Caco-2 (cell line): Measurements from ENCODE around the gene EIF2S1. TPM values are rescaled to one million over a fixed set of nuclear protein-coding genes. Genes with fewer than 3 reads are reported as not detected.
A peak's percentile ranks its signal among the peaks of the same experiment; 100 is the strongest.

Experiments
- BruUV-seq: library from RNA; stranded (reverse); fragments of 400-500 nt; replicated peaks from 2 replicates; lab custom pipeline; 2021; lab: Mats Ljungman, UMichigan
- CTCF ChIA-PET: fragments of 300-600 bp; sonication (Branson Sonifier 250); formaldehyde crosslinking; loops from one replicate; lab custom pipeline; 2022; ENCODE audit warnings: antibody characterized with exemption; lab: Charles Lee
- POLR2A ChIA-PET: fragments of 300-600 bp; sonication (Branson Sonifier 250); formaldehyde crosslinking; loops from one replicate; lab custom pipeline; 2022; ENCODE audit warnings: antibody characterized with exemption; lab: Charles Lee
- DNase-seq, 2 experiments: peaks; one replicate each; pipeline versions ENCODE4 v3.0.0 to v3.0.0-alpha.2; 2020 to 2022
- H3K27me3 ChIP-seq: replicated peaks from 2 replicates; pipeline ENCODE4 v1.6.0; 2011; ENCODE audit warnings: low read length; ENCODE audit not compliant: control insufficient read depth, insufficient read depth
- H3K36me3 ChIP-seq: 2 replicates; pipeline ENCODE4 v1.5.1; 2011; ENCODE audit warnings: low read length; ENCODE audit not compliant: control insufficient read depth, insufficient read depth
- H3K4me1 ChIP-seq: fragments of 250-450 bp; sonication (Bioruptor Pico); 2 replicates; pipeline ENCODE4 v1.5.1; 2020; ENCODE audit warnings: mild to moderate bottlenecking
- H3K4me3 ChIP-seq: 2 replicates; pipeline ENCODE4 v1.5.1; 2011; ENCODE audit warnings: low read depth, mild to moderate bottlenecking, control low read depth, low read length
- H3K9me3 ChIP-seq: fragments of 250-450 bp; sonication (Bioruptor Pico); 2 replicates; pipeline ENCODE4 v1.5.1; 2020; ENCODE audit warnings: mild to moderate bottlenecking, moderate library complexity
- H3K27ac Mint-ChIP-seq: one replicate; pipeline ENCODE4 v1.8.0; 2022; ENCODE audit warnings: mixed read lengths; ENCODE audit not compliant: unreplicated experiment
- H3K27me3 Mint-ChIP-seq: one replicate; pipeline ENCODE4 v1.8.0; 2022; ENCODE audit warnings: mixed read lengths; ENCODE audit not compliant: insufficient read depth, unreplicated experiment
- H3K36me3 Mint-ChIP-seq: one replicate; pipeline ENCODE4 v1.8.0; 2022; ENCODE audit warnings: mild to moderate bottlenecking, mixed read lengths; ENCODE audit not compliant: insufficient read depth, unreplicated experiment
- H3K4me1 Mint-ChIP-seq: one replicate; pipeline ENCODE4 v1.8.0; 2022; ENCODE audit warnings: low read depth, mixed read lengths; ENCODE audit not compliant: unreplicated experiment
- H3K4me3 Mint-ChIP-seq: one replicate; pipeline ENCODE4 v1.8.0; 2022; ENCODE audit warnings: mild to moderate bottlenecking, moderate library complexity, mixed read lengths; ENCODE audit not compliant: unreplicated experiment
- H3K9me3 Mint-ChIP-seq: one replicate; pipeline ENCODE4 v1.8.0; 2022; ENCODE audit warnings: mixed read lengths; ENCODE audit not compliant: unreplicated experiment
- CTCF ChIP-seq, 2 experiments: fragments of 200-600 bp in 1 of 2; IDR thresholded peaks; 1 replicate in 1 of 2; 2 replicates in 1 of 2; pipeline versions ENCODE4 v1.5.1 to v1.8.0; 2011 to 2022; ENCODE audit warnings: antibody characterized with exemption in 1 of 2, control low read depth in 1 of 2, inconsistent platforms in 1 of 2, low read depth in 1 of 2, low read length in 1 of 2, mild to moderate bottlenecking in 1 of 2, moderate library complexity in 1 of 2; ENCODE audit not compliant: insufficient read depth in 1 of 2, severe bottlenecking in 1 of 2, unreplicated experiment in 1 of 2
- intact Hi-C: fragments of 100-400 bp; cut with micrococcal nuclease; formaldehyde crosslinking; loops from one replicate; pipeline ENCODE4 v1.10.0; 2022; ENCODE audit not compliant: unreplicated experiment
- total RNA-seq: library from RNA; stranded (reverse); gene quantifications from 2 replicates; pipeline ENCODE4 v1.2.3, GENCODE V29; 2022

Gene EIF2S1
- total RNA-seq, 1 experiment from 2014 or later = 144 TPM

GRCh38 chr14:67432050-67432564 lies 72.0 kb downstream of the EIF2S1 start:
- Mint-ChIP-seq H3K9me3 (no peaks in the 10 kb centered on the region), H3K4me1 (peaks cover 10% of the 10 kb centered on the region), H3K36me3 (no peaks in the 10 kb centered on the region), H3K27me3 (no peaks in the 10 kb centered on the region), H3K4me3 (no peak overlapping the region), H3K27ac (no peak overlapping the region)
- no peak for TF ChIP-seq CTCF (IDR thresholded peaks at IDR 0.05; ENCODE audit: insufficient read depth in 1 of 2, low read depth in 1 of 2, low read length in 1 of 2, severe bottlenecking in 1 of 2, unreplicated experiment in 1 of 2)
- intact Hi-C loops = no loop called here
- no peaks in the 10 kb centered on the region for H3K27me3 ChIP-seq
- ChIA-PET POLR2A (no interaction called here), CTCF (no interaction called here)
- no peak overlapping the region for H3K4me3 ChIP-seq
- peaks cover 32% of the 10 kb centered on the region for H3K4me1 ChIP-seq
- BruUV-seq = no TSS peak
- peak in 1 of 2 experiments; percentile 58 for DNase-seq
- H3K9me3 ChIP-seq = no peaks in the 10 kb centered on the region
- H3K36me3 ChIP-seq = no peaks in the 10 kb centered on the region

GRCh38 chr14:67435603-67436002 lies 75.5 kb downstream of the EIF2S1 start:
- TF ChIP-seq CTCF (IDR thresholded peaks at IDR 0.05; ENCODE audit: insufficient read depth in 1 of 2, low read depth in 1 of 2, low read length in 1 of 2, severe bottlenecking in 1 of 2, unreplicated experiment in 1 of 2) = no peak
- H3K4me3 ChIP-seq = no peak overlapping the region
- peaks cover 22% of the 10 kb centered on the region for H3K4me1 ChIP-seq
- CTCF ChIA-PET = interaction anchor here (0.5 kb wide), 1 partner anchor 208 kb away, joined by 3 read pairs; no protein-coding TSS in a partner anchor
- no peaks in the 10 kb centered on the region for H3K9me3 ChIP-seq
- Mint-ChIP-seq H3K4me1 (peaks cover 9% of the 10 kb centered on the region), H3K27me3 (no peaks in the 10 kb centered on the region), H3K27ac (no peak overlapping the region), H3K4me3 (no peak overlapping the region), H3K36me3 (no peaks in the 10 kb centered on the region), H3K9me3 (no peaks in the 10 kb centered on the region)
- BruUV-seq = no TSS peak
- no peak for DNase-seq
- POLR2A ChIA-PET = no interaction called here
- no peaks in the 10 kb centered on the region for H3K36me3 ChIP-seq
- no peaks in the 10 kb centered on the region for H3K27me3 ChIP-seq
- intact Hi-C loops = no loop called here

Other genes starting within 250 kb of the EIF2S1 start
- not detected in 2 replicates for gene GARIN2, start 170.9 kb upstream of the EIF2S1 start, total RNA-seq
- 42.8 and 47.1 TPM in 2 replicates for gene PALS1, start 118.9 kb upstream of the EIF2S1 start, total RNA-seq
- gene ATP6V1D, start 524 bp upstream of the EIF2S1 start, total RNA-seq = 60.0 and 77.4 TPM in 2 replicates
- 35.2 and 36.5 TPM in 2 replicates for gene PLEK2, start 51.8 kb downstream of the EIF2S1 start, total RNA-seq
- gene TMEM229B, start 128.4 kb downstream of the EIF2S1 start, total RNA-seq = 0.19 TPM in 1 of 2 replicates, not detected in the other
- gene PLEKHH1, start 173.0 kb downstream of the EIF2S1 start, total RNA-seq = 32.4 and 41.2 TPM in 2 replicates
- 16.9 and 20.4 TPM in 2 replicates for gene PIGH, start 239.9 kb downstream of the EIF2S1 start, total RNA-seq